Mucosa of descending colon (tissue), 3 donors: ENCODE results near the gene NUFIP1. TPM values are rescaled to one million over a fixed set of nuclear protein-coding genes. Genes with fewer than 3 reads are reported as not detected.
A peak's percentile ranks its signal among the peaks of the same experiment; 100 is the strongest.

Source experiments
- ATAC-seq: fragments of 200-7000 bp; cut with Tn5 transposase; one replicate; pipeline ENCODE4 v1.9.1; 2020; ENCODE audit warnings: mild to moderate bottlenecking, moderate library complexity
- DNase-seq, 3 donors: peaks; one replicate each; pipeline ENCODE4 v3.0.0-alpha.2; 2020
- H3K36me3 ChIP-seq: fragments of 200-600 bp; one replicate; pipeline ENCODE4 v1.8.0; 2021; ENCODE audit warnings: low read depth, mild to moderate bottlenecking
- H3K4me1 ChIP-seq: fragments of 200-600 bp; one replicate; pipeline ENCODE4 v1.8.0; 2021; ENCODE audit warnings: low read depth, mild to moderate bottlenecking
- H3K4me3 ChIP-seq: fragments of 200-600 bp; one replicate; pipeline ENCODE4 v1.8.0; 2021; ENCODE audit warnings: mild to moderate bottlenecking
- H3K9me3 ChIP-seq: fragments of 200-600 bp; one replicate; pipeline ENCODE4 v1.8.0; 2021; ENCODE audit warnings: mild to moderate bottlenecking
- CTCF ChIP-seq: fragments of 200-600 bp; IDR thresholded peaks from one replicate; pipeline ENCODE4 v1.8.0; 2022; ENCODE audit warnings: antibody characterized with exemption, mild to moderate bottlenecking
- intact Hi-C, 2 donors: fragments of 100-400 bp; cut with DNase I in 1 of 2; cut with micrococcal nuclease in 1 of 2; formaldehyde crosslinking; loops; one replicate each; pipeline versions ENCODE4 v1.11.0 to v1.11.1; 2022; cut with DNase I, micrococcal nuclease
- total RNA-seq, 3 donors: library from RNA; stranded (reverse); fragmentation: NEBNext Ultra II Directional in 2 of 3; extraction: Animal tissue kit (Norgen Biotek cat#: 25700) in 2 of 3; gene quantifications; one replicate each; pipeline versions ENCODE4 v1.2.1 to v1.2.4, GENCODE V29; 2021 to 2023
- donor health status: DM: no; HTN: no; CAD: no; lungs with moderate emphysema.
- donor health status: DM: no; HTN: no; CAD: no.
- donor health status: DM: no; HTN: yes; CAD: no.

NUFIP1 gene
- total RNA-seq, 3 donors from 2014 or later, result 1.5 to 3.9 (median 3.3) TPM

- no peaks in the 10 kb centered on the region for H3K36me3 ChIP-seq
- intact Hi-C loops, result no loop called here
- peak overlapping the region; percentile 7 for H3K4me3 ChIP-seq
- DNase-seq (peak; percentile 88 to 94 (median 92)), ATAC-seq (peak; percentile 89)
- TF ChIP-seq CTCF, result peak; percentile 88
- H3K9me3 ChIP-seq, result no peaks in the 10 kb centered on the region
- peaks cover 7% of the 10 kb centered on the region for H3K4me1 ChIP-seq
These were observed 70.8 kb downstream of the NUFIP1 start for GRCh38 chr13:44918326-44919103.

GRCh38 chr13:44917589-44918325, 71.5 kb downstream of the NUFIP1 start:
- ATAC-seq (peak; percentile 85), DNase-seq (peak; percentile 96 to 97 (median 97))
- no peaks in the 10 kb centered on the region for H3K9me3 ChIP-seq
- peaks cover 7% of the 10 kb centered on the region for H3K4me1 ChIP-seq
- no peaks in the 10 kb centered on the region for H3K36me3 ChIP-seq
- peak overlapping the region; percentile 7 for H3K4me3 ChIP-seq
- no peak for TF ChIP-seq CTCF
- intact Hi-C loops, result no loop called here

- ATAC-seq (no peak), DNase-seq (no peak)
- no peak for TF ChIP-seq CTCF
- H3K4me1 ChIP-seq, result no peaks in the 10 kb centered on the region
- no peak overlapping the region for H3K4me3 ChIP-seq
- no peaks in the 10 kb centered on the region for H3K36me3 ChIP-seq
- intact Hi-C loops, result no loop called here
- peaks cover 12% of the 10 kb centered on the region for H3K9me3 ChIP-seq
These were observed 76.8 kb downstream of the NUFIP1 start for GRCh38 chr13:44912278-44913016.

GRCh38 chr13:44908712-44909111, 80.6 kb downstream of the NUFIP1 start:
- peaks cover 12% of the 10 kb centered on the region for H3K9me3 ChIP-seq
- intact Hi-C loops, result no loop called here
- H3K4me1 ChIP-seq, result no peaks in the 10 kb centered on the region
- DNase-seq, result no peak
- H3K36me3 ChIP-seq, result no peaks in the 10 kb centered on the region
- no peak overlapping the region for H3K4me3 ChIP-seq
- no peak for ATAC-seq
- TF ChIP-seq CTCF, result no peak

GRCh38 chr13:44908266-44908665, 81.0 kb downstream of the NUFIP1 start:
- DNase-seq (peak in 1 of 3 donors; percentile 28), ATAC-seq (no peak)
- TF ChIP-seq CTCF, result no peak
- Histone ChIP-seq H3K4me3 (no peak overlapping the region), H3K9me3 (peaks cover 12% of the 10 kb centered on the region), H3K4me1 (no peaks in the 10 kb centered on the region), H3K36me3 (no peaks in the 10 kb centered on the region)
- intact Hi-C loops, result no loop called here
